Measurements from ENCODE around the gene TRIM6.

DNA sequence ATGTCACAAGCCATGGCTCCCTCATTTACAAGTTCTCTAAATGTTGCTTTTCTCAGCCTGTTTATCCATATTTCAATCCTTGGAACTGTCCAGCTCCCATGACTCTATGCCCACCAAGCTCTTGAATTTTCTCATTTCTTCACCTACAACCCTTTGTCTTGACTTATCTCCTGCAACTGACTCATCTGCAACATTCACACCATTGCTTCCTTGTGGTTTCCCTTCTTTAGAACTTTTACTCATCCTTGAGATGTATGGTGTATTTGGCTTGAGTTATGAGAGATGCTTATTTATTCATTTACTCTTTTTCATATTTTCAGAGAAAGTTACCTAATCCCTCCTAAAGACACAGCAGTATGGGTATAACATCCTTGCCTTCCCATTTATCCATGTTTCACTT lies 47.1 kb downstream of the TRIM6 start:
- TF ChIP-seq CTCF (conservative IDR thresholded peaks at IDR 0.05; ENCODE audit: low read length) (no peak), EZH2phosphoT487 (IDR thresholded peaks at IDR 0.05; ENCODE audit: borderline replicate concordance) (no peak)
